Ovary (tissue), 9 donors: ENCODE measurements around the gene XYLT1. TPM values are rescaled to one million over a fixed set of nuclear protein-coding genes. Genes with fewer than 3 reads are reported as not detected.
"Not testable (repeated sequence)": the region's sequence is repeated elsewhere in the genome, so short reads cannot be mapped to it uniquely, and the experiment has no call there.

Source experiments
- DNase-seq, 5 donors: peaks; one replicate each; pipeline ENCODE4 v3.0.0-alpha.2; 2019 to 2020
- H3K27ac ChIP-seq, 2 donors: fragments of 200-600 bp; one replicate each; pipeline versions ENCODE4 v1.5.1 to v1.8.0; 2019 to 2022
- H3K27me3 ChIP-seq: fragments of 200-600 bp; one replicate; pipeline ENCODE4 v1.8.0; 2022
- H3K36me3 ChIP-seq: fragments of 200-600 bp; sonication (generic); one replicate; pipeline ENCODE4 v1.5.1; 2019
- H3K4me1 ChIP-seq: one replicate; pipeline ENCODE4 v1.8.1; 2013; ENCODE audit warnings: mild to moderate bottlenecking, moderate library complexity; ENCODE audit not compliant: insufficient read depth
- H3K4me3 ChIP-seq: fragments of 200-600 bp; sonication (generic); one replicate; pipeline ENCODE4 v1.5.1; 2017
- H3K9me3 ChIP-seq, 2 donors: fragments of 200-600 bp in 1 of 2; sonication (generic) in 1 of 2; one replicate each; pipeline versions ENCODE4 v1.5.1 to v1.8.1; 2013 to 2019; ENCODE audit warnings: mild to moderate bottlenecking in 1 of 2, moderate library complexity in 1 of 2
- EP300 ChIP-seq: sonication (generic); formaldehyde crosslinking; IDR thresholded peaks from one replicate; pipeline ENCODE4 v1.6.1; 2017; ENCODE audit warnings: antibody characterized with exemption
- POLR2A ChIP-seq: fragments of 450-650 bp; IDR thresholded peaks from one replicate; pipeline ENCODE4 v1.6.1; 2017; ENCODE audit warnings: antibody characterized with exemption, mild to moderate bottlenecking, moderate library complexity
- WGBS, 3 donors: extraction: QIAGEN DNeasy Blood & Tissue Kit in 1 of 3; methylation state at CpG; one replicate each; pipeline versions ENCODE4 v1.1.5 to v1.1.7; 2013 to 2017; 5-methylcytosine and 5-hydroxymethylcytosine counted together
- intact Hi-C, 4 donors: fragments of 100-400 bp; cut with DNase I; formaldehyde crosslinking; loops; one replicate each; pipeline versions ENCODE4 v1.11.0 to v1.15.1; 2022 to 2023
- polyA plus RNA-seq, 2 donors: library from polyadenylated mRNA; stranded (reverse); fragments of 200-250 nt in 1 of 2; fragments of 350-450 nt in 1 of 2; fragmentation: Illumina TruSeq in 1 of 2; extraction: RNeasy Lipid Tissue Mini Kit (QIAGEN cat#74804) in 1 of 2; gene quantifications; one replicate each; pipeline ENCODE4 v1.2.3, GENCODE V29; 2013 to 2014
- total RNA-seq, 7 donors: library from RNA; depleted of rRNA in 2 of 7; stranded (reverse); fragments of >200 nt in 2 of 7; fragmentation: NEBNext Ultra II Directional in 3 of 7; extraction: Animal tissue kit (Norgen Biotek cat#: 25700) in 3 of 7; gene quantifications; one replicate each; pipeline versions ENCODE4 v1.1.0 to v1.2.4, GENCODE V29; 2016 to 2023
- TF ChIP-seq, protein P1 (sequence below), 3 donors: fragments of 450-650 bp in 2 of 3; fragments of 200-600 bp in 1 of 3; IDR thresholded peaks; one replicate each; pipeline versions ENCODE4 v1.5.1 to v1.8.0; 2016 to 2022; ENCODE audit warnings: antibody characterized with exemption in 3 of 3, mild to moderate bottlenecking in 1 of 3
- donor health status: DM: no; HTN: no; CAD: no; lungs with moderate emphysema.
- donor health status: DM: no; HTN: no; CAD: no.
- donor health status: Bipolar disorder and iron deficiency.
- donor health status: DM: yes; HTN: yes; CAD: no.
- donor health status: DM: no; HTN: no; CAD: no.
- donor health status: DM: yes; HTN: yes; CAD: no.

Gene XYLT1
- total and polyA plus RNA-seq, 9 donors = 3.2 to 38.0 (median 17.3) TPM

DNA sequence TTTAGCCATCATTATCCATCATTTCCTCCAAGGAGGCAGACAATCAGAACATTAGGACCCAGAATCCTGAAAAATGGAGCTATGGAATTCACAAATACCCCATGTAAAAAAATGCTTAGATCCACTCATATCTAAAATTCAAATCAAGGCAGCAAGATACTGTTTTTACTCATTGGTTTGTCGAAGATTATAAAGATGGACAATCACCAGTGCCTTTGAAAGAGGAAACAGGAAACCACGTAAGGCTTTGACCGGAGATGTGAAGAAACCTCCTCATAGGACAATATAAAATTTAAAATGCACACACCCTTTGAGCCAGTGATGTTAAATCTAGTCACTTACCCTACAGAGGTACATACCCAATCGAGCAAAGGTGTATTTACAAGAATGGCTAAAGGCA is 130.0 kb downstream of the XYLT1 start:
- no peak for DNase-seq
- H3K4me1 ChIP-seq = peaks cover 4% of the 10 kb centered on the region
- intact Hi-C loops = loop anchor here in 1 of 4 donors (10.0 kb wide), 1 partner anchor 124 kb away; no protein-coding TSS in a partner anchor
- no peaks in the 10 kb centered on the region for H3K27me3 ChIP-seq
- 81 to 90% (median 89%) methylated on average over 4 of the region's 4 CpGs for WGBS, 3 donors
- H3K27ac ChIP-seq = no peak overlapping the region
- TF ChIP-seq POLR2A (no peak), EP300 (no peak)
- TF ChIP-seq, protein P1, sequence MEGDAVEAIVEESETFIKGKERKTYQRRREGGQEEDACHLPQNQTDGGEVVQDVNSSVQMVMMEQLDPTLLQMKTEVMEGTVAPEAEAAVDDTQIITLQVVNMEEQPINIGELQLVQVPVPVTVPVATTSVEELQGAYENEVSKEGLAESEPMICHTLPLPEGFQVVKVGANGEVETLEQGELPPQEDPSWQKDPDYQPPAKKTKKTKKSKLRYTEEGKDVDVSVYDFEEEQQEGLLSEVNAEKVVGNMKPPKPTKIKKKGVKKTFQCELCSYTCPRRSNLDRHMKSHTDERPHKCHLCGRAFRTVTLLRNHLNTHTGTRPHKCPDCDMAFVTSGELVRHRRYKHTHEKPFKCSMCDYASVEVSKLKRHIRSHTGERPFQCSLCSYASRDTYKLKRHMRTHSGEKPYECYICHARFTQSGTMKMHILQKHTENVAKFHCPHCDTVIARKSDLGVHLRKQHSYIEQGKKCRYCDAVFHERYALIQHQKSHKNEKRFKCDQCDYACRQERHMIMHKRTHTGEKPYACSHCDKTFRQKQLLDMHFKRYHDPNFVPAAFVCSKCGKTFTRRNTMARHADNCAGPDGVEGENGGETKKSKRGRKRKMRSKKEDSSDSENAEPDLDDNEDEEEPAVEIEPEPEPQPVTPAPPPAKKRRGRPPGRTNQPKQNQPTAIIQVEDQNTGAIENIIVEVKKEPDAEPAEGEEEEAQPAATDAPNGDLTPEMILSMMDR (IDR thresholded peaks at IDR 0.05) = no peak
- H3K4me3 ChIP-seq = no peak overlapping the region
- no peaks in the 10 kb centered on the region for H3K36me3 ChIP-seq
- no peaks in the 10 kb centered on the region for H3K9me3 ChIP-seq

DNA sequence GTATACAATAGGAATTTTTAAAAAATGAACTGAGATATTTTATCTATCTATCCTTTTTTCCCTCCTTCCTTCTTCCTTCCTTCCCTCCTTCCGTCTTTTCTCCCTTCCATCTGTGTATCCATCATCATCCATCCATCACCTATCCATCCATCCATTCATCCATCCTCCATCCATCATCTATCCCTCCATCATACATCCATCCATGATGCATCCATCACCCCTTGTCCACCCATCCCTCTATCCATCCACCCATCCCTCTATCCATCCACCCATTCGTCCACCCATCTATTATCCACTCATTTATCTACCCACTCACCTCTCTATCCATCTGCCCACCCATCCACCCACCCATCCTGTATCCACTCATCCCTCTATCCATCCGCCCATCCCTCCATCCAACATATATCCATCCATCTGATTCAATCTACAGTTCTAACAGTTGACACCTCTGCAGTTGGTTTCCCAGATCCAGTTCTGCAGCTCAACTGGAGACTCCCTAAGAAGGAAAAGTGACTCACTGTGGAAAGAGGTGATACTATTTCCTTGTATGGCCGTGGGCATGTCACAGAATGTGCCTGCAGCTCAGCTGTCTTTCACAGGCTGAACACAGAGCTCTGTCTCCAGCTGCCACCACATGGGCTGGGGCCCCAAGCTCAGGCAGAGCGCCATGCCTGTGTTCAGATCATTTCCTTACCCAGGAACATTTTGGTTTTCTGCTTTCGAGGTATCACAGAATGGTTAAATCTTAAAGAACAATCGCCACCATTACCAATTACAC is 130.8 kb downstream of the XYLT1 start:
- intact Hi-C loops = loop anchor here in 1 of 4 donors (10.0 kb wide), 1 partner anchor 125 kb away; no protein-coding TSS in a partner anchor
- TF ChIP-seq POLR2A = no peak
- TF ChIP-seq EP300 = no peak
- TF ChIP-seq, protein P1 (IDR thresholded peaks at IDR 0.05) = no peak
- no peak overlapping the region for H3K27ac ChIP-seq
- H3K4me3 ChIP-seq = no peak overlapping the region
- H3K36me3 ChIP-seq = no peaks in the 10 kb centered on the region
- 76 to 92% (median 84%) methylated on average over 7 of the region's 7 CpGs for WGBS, 3 donors
- H3K9me3 ChIP-seq = no peaks in the 10 kb centered on the region
- H3K27me3 ChIP-seq = no peaks in the 10 kb centered on the region
- H3K4me1 ChIP-seq = peaks cover 4% of the 10 kb centered on the region
- no peak for DNase-seq

DNA sequence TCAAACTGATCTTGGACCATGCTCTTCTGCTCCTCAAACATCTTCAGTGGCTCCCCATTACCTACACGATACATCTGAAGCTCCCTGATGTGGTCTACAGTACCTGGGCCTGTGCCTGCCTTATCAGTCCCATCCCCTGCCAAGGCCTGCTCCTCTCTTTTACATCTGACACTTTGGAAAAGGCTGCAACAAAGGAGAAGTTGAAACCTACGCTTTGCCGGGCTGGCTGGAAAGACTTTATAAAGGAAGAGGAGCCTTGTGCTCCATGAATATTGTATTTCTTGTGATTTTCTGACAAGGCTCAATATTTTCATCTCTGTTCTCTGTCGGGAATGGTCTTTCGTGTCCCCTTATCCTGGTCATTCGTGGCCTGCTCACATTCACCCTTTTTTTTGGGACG is 132.5 kb downstream of the XYLT1 start:
- intact Hi-C loops = no loop called here
- no peaks in the 10 kb centered on the region for H3K27me3 ChIP-seq
- no peak overlapping the region for H3K4me3 ChIP-seq
- H3K4me1 ChIP-seq = peaks cover 4% of the 10 kb centered on the region
- H3K9me3 ChIP-seq = no peaks in the 10 kb centered on the region
- no peak overlapping the region for H3K27ac ChIP-seq
- WGBS, 3 donors = 96 to 98% (median 97%) methylated on average over 7 of the region's 7 CpGs
- no peak for DNase-seq
- no peak for TF ChIP-seq POLR2A
- no peak for TF ChIP-seq EP300
- no peaks in the 10 kb centered on the region for H3K36me3 ChIP-seq

DNA sequence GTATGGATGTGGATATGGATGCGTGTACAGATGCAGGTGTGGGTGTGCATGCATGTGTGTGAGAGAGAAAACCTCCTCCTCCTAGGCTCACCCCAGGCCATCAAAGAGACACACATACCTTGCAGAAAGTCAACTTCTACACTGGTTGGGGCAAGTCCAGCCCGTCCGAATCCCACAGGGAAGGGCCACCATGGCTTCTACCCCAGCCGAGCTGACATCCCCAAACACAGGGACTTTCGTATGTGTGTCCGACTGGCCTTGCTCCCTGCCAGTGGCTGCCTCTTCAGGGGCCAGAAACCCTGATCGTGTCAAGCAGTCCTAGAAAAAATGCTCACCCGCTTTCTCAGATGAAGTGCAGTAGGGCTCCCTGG is 134.2 kb downstream of the XYLT1 start:
- no peaks in the 10 kb centered on the region for H3K4me1 ChIP-seq
- TF ChIP-seq POLR2A (no peak), EP300 (no peak)
- TF ChIP-seq, protein P1 (IDR thresholded peaks at IDR 0.05) = no peak
- H3K27me3 ChIP-seq = no peaks in the 10 kb centered on the region
- H3K4me3 ChIP-seq = no peak overlapping the region
- H3K27ac ChIP-seq = no peak overlapping the region
- DNase-seq = no peak
- H3K36me3 ChIP-seq = no peaks in the 10 kb centered on the region
- intact Hi-C loops = no loop called here
- WGBS, 3 donors = 88 to 94% (median 90%) methylated on average over 8 of the region's 8 CpGs
- H3K9me3 ChIP-seq = no peaks in the 10 kb centered on the region

DNA sequence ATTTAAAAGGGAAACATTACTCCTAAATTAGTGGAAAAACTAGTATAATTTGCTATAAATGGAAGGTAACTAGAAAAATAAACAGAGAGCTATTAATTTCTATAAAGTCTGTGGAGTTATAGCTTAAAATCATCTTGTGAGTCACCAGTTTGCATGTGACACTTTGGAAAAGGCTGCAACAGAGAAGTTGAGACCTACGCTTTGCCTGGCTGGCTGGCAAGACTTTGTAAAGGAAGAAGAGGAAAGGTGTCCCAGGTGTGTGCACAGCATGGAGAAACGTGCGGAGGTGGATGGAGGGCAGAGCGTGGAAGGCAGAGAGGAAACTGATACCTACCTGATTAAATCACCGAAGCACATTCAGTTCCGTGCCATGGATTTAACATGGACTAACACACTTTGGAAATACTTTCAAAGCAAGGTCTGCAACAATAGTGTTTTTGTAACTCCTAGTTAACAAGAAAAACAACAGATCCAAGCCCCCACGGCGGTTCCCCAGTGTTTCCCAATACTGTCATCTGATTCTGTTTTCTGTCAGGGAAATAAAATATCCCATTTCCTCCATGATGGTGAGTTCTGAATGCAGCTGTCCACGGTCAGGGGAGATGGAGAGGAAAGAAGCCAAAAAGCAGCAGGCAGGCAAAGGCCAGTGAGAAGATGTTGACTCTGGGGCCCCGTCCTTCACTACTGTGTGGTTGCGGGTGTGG is 134.8 kb downstream of the XYLT1 start:
- no peaks in the 10 kb centered on the region for H3K36me3 ChIP-seq
- TF ChIP-seq, protein P1 (IDR thresholded peaks at IDR 0.05) = no peak
- TF ChIP-seq POLR2A (no peak), EP300 (no peak)
- H3K27me3 ChIP-seq = no peaks in the 10 kb centered on the region
- 62 to 64% (median 63%) methylated on average over 11 of the region's 11 CpGs for WGBS, 3 donors
- no peaks in the 10 kb centered on the region for H3K9me3 ChIP-seq
- no peak overlapping the region for H3K27ac ChIP-seq
- H3K4me3 ChIP-seq = no peak overlapping the region
- H3K4me1 ChIP-seq = no peaks in the 10 kb centered on the region
- intact Hi-C loops = no loop called here
- no peak for DNase-seq

DNA sequence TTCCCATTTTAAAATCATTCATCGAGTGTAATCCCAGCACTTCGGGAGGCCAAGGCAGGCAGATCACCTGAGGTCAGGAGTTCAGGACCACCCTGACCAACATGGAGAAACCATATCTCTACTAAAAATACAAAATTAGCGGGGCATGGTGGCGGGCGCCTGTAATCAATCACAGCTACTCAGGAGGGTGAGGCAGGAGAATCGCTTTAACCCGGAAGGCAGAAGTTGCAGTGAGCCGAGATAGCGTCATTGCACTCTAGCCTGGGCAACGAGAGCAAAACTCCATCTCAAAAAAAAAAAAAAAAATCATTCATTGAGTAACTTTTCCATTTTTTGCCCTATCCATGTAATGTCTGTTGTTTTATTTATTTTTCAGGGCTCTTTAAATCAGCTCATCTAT is 135.4 kb downstream of the XYLT1 start:
- H3K27ac ChIP-seq, H3K9me3 ChIP-seq, intact Hi-C loops, H3K4me3 ChIP-seq, H3K36me3 ChIP-seq, H3K4me1 ChIP-seq, H3K27me3 ChIP-seq: not testable (repeated sequence)
- WGBS, 3 donors = 89 to 91% (median 89%) methylated on average over 10 of the region's 10 CpGs
- DNase-seq = peak in 1 of 5 donors; percentile 18
